WI38 (cell line): ENCODE measurements around the gene ALG11.
"Not testable (repeated sequence)": the region's sequence is repeated elsewhere in the genome, so short reads cannot be mapped to it uniquely, and the experiment has no call there.

Experiments used
- H3K4me3 ChIP-seq: 2 replicates; pipeline ENCODE4 v1.5.1; 2011; ENCODE audit warnings: low read depth, mild to moderate bottlenecking, control low read depth, low read length
- TF ChIP-seq, protein P1 (sequence below): IDR thresholded peaks from 2 replicates; pipeline ENCODE4 v1.5.1; 2012; ENCODE audit warnings: low read depth, mild to moderate bottlenecking, control low read depth, low read length

ALG11 gene

DNA sequence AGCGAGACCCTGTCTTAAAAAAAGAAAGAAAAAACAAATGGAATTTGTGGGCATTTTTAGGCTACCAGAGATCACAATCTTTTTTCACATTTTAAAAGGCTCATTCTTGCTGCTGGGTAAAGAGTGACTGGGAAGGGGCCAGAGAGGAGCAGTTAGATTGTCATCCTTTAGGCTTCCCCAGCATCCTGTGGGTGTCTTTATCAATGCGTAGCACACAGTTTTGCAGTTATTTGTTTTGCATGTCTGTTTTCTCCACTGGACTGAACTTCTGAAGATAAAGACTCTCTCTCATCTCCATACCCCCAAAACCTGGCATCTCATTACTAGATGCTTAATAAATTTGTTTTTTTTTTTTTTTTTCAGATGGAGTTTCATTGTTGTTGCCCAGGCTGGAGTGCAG, 10.2 kb downstream of the ALG11 start:
- H3K4me3 ChIP-seq = no peak overlapping the region
- TF ChIP-seq, protein P1, sequence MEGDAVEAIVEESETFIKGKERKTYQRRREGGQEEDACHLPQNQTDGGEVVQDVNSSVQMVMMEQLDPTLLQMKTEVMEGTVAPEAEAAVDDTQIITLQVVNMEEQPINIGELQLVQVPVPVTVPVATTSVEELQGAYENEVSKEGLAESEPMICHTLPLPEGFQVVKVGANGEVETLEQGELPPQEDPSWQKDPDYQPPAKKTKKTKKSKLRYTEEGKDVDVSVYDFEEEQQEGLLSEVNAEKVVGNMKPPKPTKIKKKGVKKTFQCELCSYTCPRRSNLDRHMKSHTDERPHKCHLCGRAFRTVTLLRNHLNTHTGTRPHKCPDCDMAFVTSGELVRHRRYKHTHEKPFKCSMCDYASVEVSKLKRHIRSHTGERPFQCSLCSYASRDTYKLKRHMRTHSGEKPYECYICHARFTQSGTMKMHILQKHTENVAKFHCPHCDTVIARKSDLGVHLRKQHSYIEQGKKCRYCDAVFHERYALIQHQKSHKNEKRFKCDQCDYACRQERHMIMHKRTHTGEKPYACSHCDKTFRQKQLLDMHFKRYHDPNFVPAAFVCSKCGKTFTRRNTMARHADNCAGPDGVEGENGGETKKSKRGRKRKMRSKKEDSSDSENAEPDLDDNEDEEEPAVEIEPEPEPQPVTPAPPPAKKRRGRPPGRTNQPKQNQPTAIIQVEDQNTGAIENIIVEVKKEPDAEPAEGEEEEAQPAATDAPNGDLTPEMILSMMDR = no peak

DNA sequence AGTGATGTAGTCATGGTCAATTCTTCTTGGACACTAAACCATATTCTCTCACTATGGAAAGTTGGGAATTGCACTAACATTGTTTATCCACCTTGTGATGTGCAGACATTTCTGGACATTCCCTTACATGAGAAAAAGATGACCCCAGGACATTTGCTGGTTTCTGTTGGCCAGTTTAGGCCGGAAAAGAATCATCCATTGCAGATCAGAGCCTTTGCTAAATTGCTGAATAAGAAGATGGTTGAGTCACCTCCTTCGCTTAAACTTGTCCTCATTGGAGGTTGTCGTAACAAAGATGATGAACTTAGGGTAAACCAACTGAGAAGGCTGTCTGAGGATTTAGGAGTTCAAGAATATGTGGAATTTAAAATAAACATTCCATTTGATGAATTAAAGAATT, 12.3 kb downstream of the ALG11 start, which contains the start of gene UTP14C:
TSS of gene UTP14C (plus strand) at position 211 of the 400 bp plus-strand sequence. CDS start 4,114 bp downstream, outside the sequence.
- H3K4me3 ChIP-seq = no peak within 1 kb of the TSS

DNA sequence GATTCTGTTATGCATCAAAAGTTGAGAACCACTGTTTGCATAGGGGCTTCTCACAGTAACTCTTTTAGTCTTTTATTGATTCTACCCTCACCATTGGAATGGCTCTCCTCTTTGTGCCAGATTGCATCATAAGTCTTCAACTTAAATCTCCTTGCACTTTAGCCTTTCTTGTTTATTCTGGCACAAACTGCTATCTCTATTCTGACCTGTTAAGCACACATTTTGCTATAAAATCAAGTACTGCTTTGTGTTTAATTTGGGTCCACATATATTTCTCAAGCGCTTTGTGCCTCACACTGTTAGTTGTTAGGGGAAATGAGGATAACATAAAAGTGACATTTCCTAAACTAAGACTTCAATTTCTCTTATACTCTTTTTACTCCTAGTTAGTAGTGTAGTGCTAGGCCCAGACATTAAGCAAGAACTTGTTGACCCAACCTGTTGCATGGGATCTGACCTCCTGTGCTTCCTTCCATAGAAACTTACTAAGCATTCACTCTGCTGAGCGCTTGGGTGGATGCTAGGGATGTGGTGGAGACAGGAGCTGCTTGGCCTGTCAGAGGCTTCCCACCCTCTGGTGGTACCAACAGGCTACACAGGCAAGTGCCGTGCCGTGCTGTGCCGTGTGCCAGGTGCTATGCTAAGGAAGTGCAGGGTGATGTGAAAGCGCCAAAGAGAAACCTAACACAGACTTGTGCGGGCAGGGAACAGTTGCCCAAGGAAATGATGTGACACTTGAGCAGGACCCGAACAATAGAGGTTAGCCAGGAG, 13.5 kb downstream of the ALG11 start:
- TF ChIP-seq, protein P1 = no peak
- H3K4me3 ChIP-seq = no peak overlapping the region

More for the DNA sequence above, 12.3 kb downstream of the ALG11 start, which contains the start of gene UTP14C:
- TF ChIP-seq, protein P1 = no peak

DNA sequence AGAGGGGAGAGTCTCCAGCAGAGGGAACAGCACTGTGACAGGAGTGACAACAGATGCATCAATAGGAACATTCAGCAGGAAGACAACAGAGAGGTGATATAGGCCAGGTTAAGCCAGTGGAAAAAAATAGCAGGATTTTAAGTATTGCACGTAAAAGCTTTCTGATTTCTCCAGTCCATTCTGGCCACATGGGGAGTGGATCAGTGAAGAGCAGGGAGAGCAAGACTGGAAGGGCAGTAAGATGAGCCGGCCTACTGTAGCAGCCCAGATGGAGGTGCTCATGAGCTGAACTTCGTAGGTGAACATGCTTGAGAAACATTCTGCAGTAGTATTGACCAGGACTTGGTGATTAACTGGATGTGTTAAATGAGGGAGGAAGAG, 14.0 kb downstream of the ALG11 start:
- no peak overlapping the region for H3K4me3 ChIP-seq
- TF ChIP-seq, protein P1 = no peak

DNA sequence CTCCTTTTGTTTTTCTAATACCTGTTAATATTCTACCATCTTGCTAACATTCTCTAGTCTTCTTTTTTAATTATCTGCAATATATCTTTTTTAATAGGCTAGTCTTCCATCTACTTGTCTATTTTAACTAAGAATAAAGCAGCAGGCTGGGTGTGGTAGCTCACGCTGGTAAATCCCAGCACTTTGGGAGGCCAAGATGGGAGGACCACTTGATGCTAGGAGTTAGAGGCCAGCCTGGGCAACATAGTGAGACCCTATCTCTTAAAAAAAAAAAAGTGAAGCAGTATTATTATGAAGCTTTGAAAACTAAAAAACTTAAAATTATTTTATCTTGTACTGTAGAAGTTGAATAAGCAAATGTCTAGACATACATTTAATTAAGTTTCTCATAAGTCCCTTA, 15.6 kb downstream of the ALG11 start:
- no peak overlapping the region for H3K4me3 ChIP-seq
- TF ChIP-seq, protein P1 = no peak

DNA sequence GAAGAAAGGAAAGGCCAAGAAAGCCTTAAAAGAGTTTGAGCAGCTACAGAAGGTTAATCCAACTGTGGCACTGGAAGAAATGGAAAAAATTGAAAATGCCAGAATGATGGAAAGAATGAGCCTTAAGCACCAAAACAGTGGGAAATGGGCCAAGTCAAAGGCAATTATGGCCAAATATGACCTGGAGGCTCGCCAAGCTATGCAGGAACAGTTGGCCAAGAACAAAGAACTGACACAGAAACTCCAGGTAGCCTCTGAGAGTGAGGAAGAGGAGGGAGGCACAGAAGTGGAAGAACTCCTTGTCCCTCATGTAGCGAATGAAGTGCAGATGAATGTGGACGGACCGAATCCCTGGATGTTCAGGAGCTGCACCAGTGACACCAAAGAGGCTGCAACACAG, 17.4 kb downstream of the ALG11 start:
- TF ChIP-seq, protein P1 = no peak
- no peak overlapping the region for H3K4me3 ChIP-seq

DNA sequence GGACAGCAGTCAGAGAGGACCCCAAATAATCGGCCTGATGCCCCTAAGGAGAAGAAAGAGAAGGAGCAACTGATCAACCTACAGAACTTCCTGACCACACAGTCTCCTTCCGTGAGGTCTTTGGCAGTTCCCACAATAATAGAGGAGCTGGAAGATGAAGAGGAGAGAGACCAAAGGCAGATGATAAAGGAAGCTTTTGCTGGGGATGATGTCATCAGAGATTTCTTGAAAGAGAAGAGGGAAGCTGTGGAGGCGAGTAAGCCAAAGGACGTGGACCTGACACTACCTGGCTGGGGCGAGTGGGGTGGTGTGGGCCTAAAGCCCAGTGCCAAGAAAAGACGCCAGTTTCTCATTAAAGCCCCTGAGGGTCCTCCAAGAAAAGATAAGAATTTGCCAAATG, 18.2 kb downstream of the ALG11 start:
- H3K4me3 ChIP-seq = not testable (repeated sequence)

DNA sequence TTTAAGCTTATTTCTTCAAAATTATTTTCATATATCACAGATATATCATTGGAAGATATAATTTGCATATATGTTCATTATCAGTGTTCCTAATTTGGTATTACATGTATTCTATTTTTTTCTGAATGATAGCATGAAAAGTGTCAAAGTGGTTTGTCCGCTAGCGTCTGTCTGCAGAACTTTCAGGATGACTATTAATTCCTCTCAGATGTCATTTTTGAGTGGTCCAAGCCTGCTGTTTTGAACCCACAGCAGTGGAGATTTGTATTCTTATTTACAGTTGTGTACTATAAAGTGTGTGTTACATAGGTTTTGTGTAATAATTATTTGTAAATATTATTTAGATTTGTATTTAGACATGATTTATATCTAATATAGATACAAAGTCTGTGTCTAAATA, 20.8 kb downstream of the ALG11 start:
- no peak overlapping the region for H3K4me3 ChIP-seq
- TF ChIP-seq, protein P1 = no peak
